SK-N-SH treated with all-trans-retinoic acid at 6 μM for 48 hours (cell line): ENCODE results near the gene DAB2.
"Not testable (repeated sequence)": the region's sequence is repeated elsewhere in the genome, so short reads cannot be mapped to it uniquely, and the experiment has no call there.

Experiments used
- ARNTL ChIP-seq: fragments of 450-650 bp; formaldehyde crosslinking; IDR thresholded peaks from 2 replicates; pipeline ENCODE4 v1.5.0; 2020; ENCODE audit warnings: low read depth, mild to moderate bottlenecking, moderate library complexity, borderline replicate concordance
- CREB5 ChIP-seq: fragments of 250-450 bp; sonication (Bioruptor Pico); IDR thresholded peaks from 2 replicates; pipeline ENCODE4 v1.5.1; 2020; ENCODE audit warnings: low read depth, mild to moderate bottlenecking, moderate library complexity
- CSDC2 ChIP-seq: fragments of 250-450 bp; sonication (Bioruptor Pico); IDR thresholded peaks from 2 replicates; pipeline ENCODE4 v1.5.0; 2020; ENCODE audit warnings: mild to moderate bottlenecking, moderate library complexity
- GLIS3 ChIP-seq: fragments of 250-450 bp; sonication (Bioruptor Pico); IDR thresholded peaks from 2 replicates; pipeline ENCODE4 v1.5.0; 2020; ENCODE audit warnings: mild to moderate bottlenecking, moderate library complexity
- OSR1 ChIP-seq: fragments of 250-450 bp; sonication (Bioruptor Pico); IDR thresholded peaks from 2 replicates; pipeline ENCODE4 v1.8.0; 2022; ENCODE audit warnings: moderate library complexity, mild to moderate bottlenecking, inconsistent platforms
- PATZ1 ChIP-seq: fragments of 250-450 bp; sonication (Bioruptor Pico); IDR thresholded peaks from 2 replicates; pipeline ENCODE4 v1.8.0; 2020; ENCODE audit warnings: mild to moderate bottlenecking, moderate library complexity, borderline replicate concordance
- RARB ChIP-seq: fragments of 250-450 bp; sonication (Bioruptor Pico); IDR thresholded peaks from 2 replicates; pipeline ENCODE4 v1.8.0; 2021; ENCODE audit warnings: mild to moderate bottlenecking, moderate library complexity
- TOX ChIP-seq: fragments of 250-450 bp; sonication (Bioruptor Pico); IDR thresholded peaks from 2 replicates; pipeline ENCODE4 v1.8.0; 2021; ENCODE audit warnings: mild to moderate bottlenecking, moderate library complexity, borderline replicate concordance
- TSHZ2 ChIP-seq: fragments of 250-450 bp; sonication (Bioruptor Pico); IDR thresholded peaks from 2 replicates; pipeline ENCODE4 v1.5.0; 2020; ENCODE audit warnings: mild to moderate bottlenecking, moderate library complexity
- ZC3H10 ChIP-seq: fragments of 250-450 bp; sonication (Bioruptor Pico); IDR thresholded peaks from 2 replicates; pipeline ENCODE4 v1.5.1; 2021; ENCODE audit warnings: mild to moderate bottlenecking, moderate library complexity
- ZFP3 ChIP-seq: fragments of 250-450 bp; sonication (Bioruptor Pico); IDR thresholded peaks from 2 replicates; pipeline ENCODE4 v1.5.0; 2020; ENCODE audit warnings: mild to moderate bottlenecking, moderate library complexity
- ZFP30 ChIP-seq: fragments of 450-650 bp; formaldehyde crosslinking; IDR thresholded peaks from 2 replicates; pipeline ENCODE4 v1.5.0; 2022; ENCODE audit warnings: mild to moderate bottlenecking, moderate library complexity
- ZNF70 ChIP-seq: fragments of 450-650 bp; formaldehyde crosslinking; IDR thresholded peaks from 2 replicates; pipeline ENCODE4 v1.5.0; 2020; ENCODE audit warnings: mild to moderate bottlenecking, moderate library complexity
- ZNF8 ChIP-seq: fragments of 450-650 bp; formaldehyde crosslinking; IDR thresholded peaks from 2 replicates; pipeline ENCODE4 v1.5.0; 2020; ENCODE audit warnings: mild to moderate bottlenecking, moderate library complexity

- not testable (repeated sequence) for TF ChIP-seq GLIS3; PATZ1 (CRISPR knock-in tag); CREB5; ZC3H10; OSR1; ARNTL (CRISPR knock-in tag); TSHZ2 (CRISPR knock-in tag); CSDC2 (CRISPR knock-in tag); ZFP30; ZNF8 (CRISPR knock-in tag); ZNF70 (CRISPR knock-in tag); TOX; ZFP3 (CRISPR knock-in tag); RARB (CRISPR knock-in tag)
Observed at GRCh38 chr5:39403761-39404160, 21.0 kb downstream of the DAB2 start.
